ENCODE measurements around the gene CYP4F2.

GRCh38 chr19:15900504-15900903 lies 2.6 kb upstream of the CYP4F2 start:
- no peak for TF ChIP-seq CTCF (IDR thresholded peaks at IDR 0.05)
- TF ChIP-seq EP300 (IDR thresholded peaks at IDR 0.05): no peak

All from tibial nerve (tissue), 4 donors.